ENCODE measurements around the gene BRK1. TPM values are rescaled to one million over a fixed set of nuclear protein-coding genes. Genes with fewer than 3 reads are reported as not detected.
A peak's percentile ranks its signal among the peaks of the same experiment; 100 is the strongest.

The BRK1 gene
- total RNA-seq, 1 experiment from 2014 or later: 126 TPM

- BruUV-seq (replicated peaks): no TSS peak
- no peak for TF ChIP-seq CTCF (IDR thresholded peaks at IDR 0.05; ENCODE audit: unreplicated experiment)
- peaks cover 5% of the 10 kb centered on the region for H3K36me3 Mint-ChIP-seq (ENCODE audit: insufficient read depth, unreplicated experiment)
- DNase-seq: no peak
- no peaks in the 10 kb centered on the region for H3K4me1 Mint-ChIP-seq (ENCODE audit: low read depth, unreplicated experiment)
- intact Hi-C loops (cut with micrococcal nuclease; ENCODE audit: unreplicated experiment): no loop called here
- H3K27me3 Mint-ChIP-seq (ENCODE audit: unreplicated experiment): no peaks in the 10 kb centered on the region
- H3K9me3 Mint-ChIP-seq (ENCODE audit: low read depth, unreplicated experiment): no peaks in the 10 kb centered on the region
- H3K4me3 Mint-ChIP-seq (ENCODE audit: low read depth, unreplicated experiment): no peak overlapping the region
- CTCF ChIA-PET: no interaction called here
- no peak overlapping the region for H3K27ac Mint-ChIP-seq (ENCODE audit: unreplicated experiment)
Observed at GRCh38 chr3:10136426-10137005, 21.0 kb downstream of the BRK1 start.

DNA sequence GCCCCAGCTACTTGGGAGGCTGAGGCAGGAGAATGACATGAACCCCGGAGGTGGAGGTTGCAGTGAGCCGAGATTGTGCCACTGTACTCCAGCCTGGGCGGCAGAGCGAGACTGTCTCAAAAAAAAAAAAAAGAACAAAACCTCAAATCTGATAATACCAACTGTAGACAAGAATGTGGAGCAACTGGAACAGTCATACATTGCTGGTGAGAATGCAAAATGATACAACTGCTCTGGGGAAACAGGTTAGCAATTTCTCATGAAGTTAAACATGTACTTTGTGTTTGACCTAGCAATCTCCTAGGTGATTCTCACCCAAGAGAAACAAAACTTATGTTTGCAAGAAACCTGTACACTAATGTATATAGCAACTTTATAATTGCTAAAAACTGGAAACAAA, 21.7 kb downstream of the BRK1 start:
- no TSS peak for BruUV-seq (replicated peaks)
- Mint-ChIP-seq H3K4me1 (ENCODE audit: low read depth, unreplicated experiment) (no peaks in the 10 kb centered on the region), H3K4me3 (ENCODE audit: low read depth, unreplicated experiment) (no peak overlapping the region), H3K9me3 (ENCODE audit: low read depth, unreplicated experiment) (no peaks in the 10 kb centered on the region), H3K36me3 (ENCODE audit: insufficient read depth, unreplicated experiment) (peaks cover 11% of the 10 kb centered on the region), H3K27me3 (ENCODE audit: unreplicated experiment) (no peaks in the 10 kb centered on the region), H3K27ac (ENCODE audit: unreplicated experiment) (no peak overlapping the region)
- DNase-seq: no peak
- no peak for TF ChIP-seq CTCF (IDR thresholded peaks at IDR 0.05; ENCODE audit: unreplicated experiment)
- intact Hi-C loops (cut with micrococcal nuclease; ENCODE audit: unreplicated experiment): no loop called here
- CTCF ChIA-PET: no interaction called here

GRCh38 chr3:10140996-10141546, 25.6 kb downstream of the BRK1 start:
- CTCF ChIA-PET: interaction anchor here (0.9 to 1.0 kb wide), 2 partner anchors 65 to 224 kb away, joined by 3 read pairs; partner anchors contain the start of gene IL17RC
- Mint-ChIP-seq H3K27ac (ENCODE audit: unreplicated experiment) (peak overlapping the region; percentile 52), H3K4me3 (ENCODE audit: low read depth, unreplicated experiment) (peak overlapping the region; percentile 87), H3K27me3 (ENCODE audit: unreplicated experiment) (no peaks in the 10 kb centered on the region), H3K9me3 (ENCODE audit: low read depth, unreplicated experiment) (no peaks in the 10 kb centered on the region), H3K4me1 (ENCODE audit: low read depth, unreplicated experiment) (no peaks in the 10 kb centered on the region), H3K36me3 (ENCODE audit: insufficient read depth, unreplicated experiment) (peaks cover 31% of the 10 kb centered on the region)
- TF ChIP-seq CTCF (IDR thresholded peaks at IDR 0.05; ENCODE audit: unreplicated experiment): no peak
- BruUV-seq (replicated peaks): no TSS peak
- DNase-seq: no peak
- intact Hi-C loops (cut with micrococcal nuclease; ENCODE audit: unreplicated experiment): no loop called here

GRCh38 chr3:10142707-10143560, 27.5 kb downstream of the BRK1 start:
- H3K27ac Mint-ChIP-seq (ENCODE audit: unreplicated experiment): peak overlapping the region; percentile 52
- H3K36me3 Mint-ChIP-seq (ENCODE audit: insufficient read depth, unreplicated experiment): peaks cover 42% of the 10 kb centered on the region
- H3K27me3 Mint-ChIP-seq (ENCODE audit: unreplicated experiment): no peaks in the 10 kb centered on the region
- BruUV-seq (replicated peaks): no TSS peak
- H3K4me3 Mint-ChIP-seq (ENCODE audit: low read depth, unreplicated experiment): peak overlapping the region; percentile 87
- H3K9me3 Mint-ChIP-seq (ENCODE audit: low read depth, unreplicated experiment): no peaks in the 10 kb centered on the region
- CTCF ChIA-PET: no interaction called here
- no peak for TF ChIP-seq CTCF (IDR thresholded peaks at IDR 0.05; ENCODE audit: unreplicated experiment)
- peak; percentile 14 for DNase-seq
- H3K4me1 Mint-ChIP-seq (ENCODE audit: low read depth, unreplicated experiment): no peaks in the 10 kb centered on the region
- intact Hi-C loops (cut with micrococcal nuclease; ENCODE audit: unreplicated experiment): no loop called here

Measured in Calu3 (cell line).